IgD-negative memory B cell (primary cell): ENCODE results near the gene ZNF160. TPM values are rescaled to one million over a fixed set of nuclear protein-coding genes. Genes with fewer than 3 reads are reported as not detected.

ENCODE experiments used
- polyA plus RNA-seq: library from polyadenylated mRNA; unstranded; fragments of 300-500 nt; fragmentation: Illumina TruSeq; gene quantifications from one replicate; pipeline ENCODE4 v1.2.3, GENCODE V29; 2021

Gene ZNF160
- polyA plus RNA-seq, 1 donor from 2014 or later = 23.0 TPM

Other genes with a start within 250 kb of the ZNF160 start
- gene ZNF468, start 245.8 kb downstream of the ZNF160 start, polyA plus RNA-seq = 16.1 TPM
- gene ZNF320, start 205.8 kb downstream of the ZNF160 start, polyA plus RNA-seq = 4.7 TPM
- gene ZNF888, start 180.0 kb downstream of the ZNF160 start, polyA plus RNA-seq = 2.1 TPM
- gene ZNF816, start 140.5 kb downstream of the ZNF160 start, polyA plus RNA-seq = 9.2 TPM
- gene ERVV-1, start 89.5 kb downstream of the ZNF160 start, polyA plus RNA-seq = 0.21 TPM
- gene ERVV-2, start 58.7 kb downstream of the ZNF160 start, polyA plus RNA-seq = not detected
- 4.9 TPM for gene ZNF415, start 29.5 kb upstream of the ZNF160 start, polyA plus RNA-seq
- 8.6 TPM for gene ZNF347, start 55.6 kb upstream of the ZNF160 start, polyA plus RNA-seq
- gene ZNF665, start 89.9 kb upstream of the ZNF160 start, polyA plus RNA-seq = 8.2 TPM
- 8.7 TPM for gene ZNF677, start 151.5 kb upstream of the ZNF160 start, polyA plus RNA-seq
- not detected for gene VN1R2, start 154.9 kb upstream of the ZNF160 start, polyA plus RNA-seq
- gene VN1R4, start 164.3 kb upstream of the ZNF160 start, polyA plus RNA-seq = not detected
- gene ZNF845, start 230.3 kb upstream of the ZNF160 start, polyA plus RNA-seq = 11.6 TPM